Stimulated activated memory B cell treated with anti-CD40 and anti-IgM and Interleukin-4, amounts not matched to agents 10 μg/mL and 1 μg/mL and 100 μg/mL, for 72 hours (primary cell): ENCODE data around the gene SESN1.
"Not testable (repeated sequence)": the region's sequence is repeated elsewhere in the genome, so short reads cannot be mapped to it uniquely, and the experiment has no call there.

Experiments used
- ATAC-seq: fragments of 150-1000 bp; cut with Tn5 transposase; 2 replicates; pipeline ENCODE4 v1.10.0; 2021
- H3K27ac Mint-ChIP-seq: one replicate; pipeline ENCODE4 v1.8.0; 2022; ENCODE audit warnings: mild to moderate bottlenecking, mixed read lengths
- H3K27me3 Mint-ChIP-seq: one replicate; pipeline ENCODE4 v1.8.0; 2022; ENCODE audit warnings: mixed read lengths
- H3K36me3 Mint-ChIP-seq: one replicate; pipeline ENCODE4 v1.8.0; 2022; ENCODE audit warnings: mixed read lengths
- H3K4me1 Mint-ChIP-seq: one replicate; pipeline ENCODE4 v1.8.0; 2022; ENCODE audit warnings: mixed read lengths
- H3K4me3 Mint-ChIP-seq: one replicate; pipeline ENCODE4 v1.8.0; 2022; ENCODE audit warnings: mild to moderate bottlenecking, moderate library complexity, mixed read lengths
- H3K9me3 Mint-ChIP-seq: one replicate; pipeline ENCODE4 v1.8.0; 2022; ENCODE audit warnings: mixed read lengths

Gene SESN1

DNA sequence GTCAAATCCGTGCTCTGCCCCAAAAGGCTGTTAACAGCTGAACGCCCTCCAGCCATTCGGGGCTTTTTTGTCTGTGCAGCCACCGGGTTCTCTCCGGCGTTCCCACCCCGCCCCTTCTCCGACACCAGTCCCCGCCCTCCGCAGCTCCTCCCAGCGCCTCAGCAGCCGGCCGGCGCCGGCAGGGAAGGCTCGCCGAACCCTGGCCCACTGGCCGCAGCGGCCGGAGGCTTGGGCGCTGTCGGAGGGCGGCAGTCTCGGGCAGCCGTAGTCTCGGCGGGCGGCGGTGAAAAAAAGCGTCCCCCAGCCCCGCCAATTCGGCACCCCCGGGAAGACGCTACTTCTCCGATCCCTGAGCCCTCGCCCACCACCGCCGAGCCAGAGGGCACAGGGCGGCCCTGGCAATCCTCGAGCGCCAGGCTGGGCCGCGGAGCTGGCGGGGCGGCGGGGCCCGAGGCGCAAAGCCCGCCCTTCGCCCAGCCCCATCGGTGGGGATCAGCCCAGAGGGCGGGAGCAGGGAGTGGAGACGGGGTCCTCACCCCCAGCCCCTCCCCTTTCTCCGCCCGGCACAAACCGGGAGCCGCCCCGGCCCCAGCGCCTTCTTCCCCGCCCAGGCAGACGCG, at the start of gene SESN1:
SESN1 (minus strand) TSS at position 431 of the 620 bp plus-strand sequence. CDS start 773 bp downstream, outside the sequence.
- Mint-ChIP-seq H3K9me3 (no peaks in the 10 kb centered on the region), H3K4me1 (peaks cover 59% of the 10 kb centered on the region)

GRCh38 chr6:109143191-109143590, 48.5 kb upstream of the SESN1 start:
- Mint-ChIP-seq H3K27ac (peak overlapping the region; percentile 67), H3K4me3 (no peak overlapping the region), H3K36me3 (peaks cover 13% of the 10 kb centered on the region), H3K9me3 (peaks cover 3% of the 10 kb centered on the region), H3K27me3 (no peaks in the 10 kb centered on the region), H3K4me1 (no peaks in the 10 kb centered on the region)
- no peak for ATAC-seq

More for the DNA sequence above, at the start of gene SESN1:
- H3K27ac Mint-ChIP-seq: peak within 1 kb of the TSS; percentile 98
- peak; percentile 91 for ATAC-seq
- H3K36me3 Mint-ChIP-seq: peaks cover 6% of the 10 kb centered on the region
- peak within 1 kb of the TSS; percentile 98 for H3K4me3 Mint-ChIP-seq
- H3K27me3 Mint-ChIP-seq: no peaks in the 10 kb centered on the region

DNA sequence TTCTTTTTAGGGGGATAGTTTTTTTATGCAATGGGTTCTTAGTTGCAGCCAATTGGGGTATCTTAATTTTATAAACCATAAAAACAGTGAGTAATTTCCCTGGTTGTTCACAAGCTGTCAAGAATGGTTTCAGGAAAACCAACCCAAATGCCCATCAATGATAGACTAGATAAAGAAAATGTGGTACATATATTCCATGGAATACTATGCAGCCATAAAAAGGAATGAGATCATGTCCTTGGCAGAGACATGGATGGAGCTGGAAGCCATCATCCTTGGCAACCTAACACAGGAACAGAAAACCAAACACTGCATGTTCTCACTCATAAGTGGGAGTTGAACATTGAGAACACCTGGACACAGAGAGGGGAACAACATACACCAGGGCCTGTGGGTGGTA, 47.4 kb upstream of the SESN1 start:
- ATAC-seq, H3K27me3 Mint-ChIP-seq, H3K4me1 Mint-ChIP-seq, H3K9me3 Mint-ChIP-seq, H3K4me3 Mint-ChIP-seq, H3K27ac Mint-ChIP-seq: not testable (repeated sequence)
- peaks cover 13% of the 10 kb centered on the region for H3K36me3 Mint-ChIP-seq

DNA sequence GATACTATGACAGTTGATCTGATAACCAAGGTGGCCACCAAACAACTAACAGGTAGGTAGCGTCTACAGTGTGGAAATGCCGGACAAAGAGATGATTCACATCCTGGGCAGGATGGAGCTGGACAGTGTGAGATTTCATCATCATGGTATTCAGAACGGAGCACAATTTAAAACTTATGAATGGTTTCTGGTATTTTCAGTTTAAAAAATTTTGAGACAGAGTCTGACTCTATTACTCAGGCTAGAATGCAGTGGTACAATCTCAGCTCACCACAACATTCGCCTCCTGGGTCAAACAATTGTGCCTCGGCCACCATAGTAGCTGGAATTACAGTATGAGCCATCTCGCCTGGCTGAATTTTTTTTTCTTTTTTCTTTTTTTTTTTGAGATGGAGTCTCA, 44.5 kb upstream of the SESN1 start:
- no peak overlapping the region for H3K4me3 Mint-ChIP-seq
- no peaks in the 10 kb centered on the region for H3K4me1 Mint-ChIP-seq

DNA sequence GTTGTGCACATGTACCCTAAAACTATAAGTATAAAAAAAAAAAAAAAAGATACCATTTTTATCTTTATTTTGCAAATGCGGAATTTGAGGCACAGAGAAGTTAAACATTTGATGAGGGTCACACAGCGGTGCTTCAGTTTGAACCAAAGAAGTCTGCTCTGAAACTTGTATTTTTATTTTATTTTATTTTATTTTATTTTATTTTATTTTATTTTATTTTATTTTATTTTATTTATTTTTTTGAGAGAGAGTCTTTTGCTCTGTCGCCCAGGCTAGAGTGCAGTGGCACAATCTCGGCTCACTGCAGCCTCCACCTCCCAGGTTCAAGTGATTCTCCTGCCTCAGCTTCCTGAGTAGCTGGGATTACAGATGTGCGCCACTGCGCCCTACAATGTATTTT, 41.9 kb upstream of the SESN1 start:
- H3K27me3 Mint-ChIP-seq, ATAC-seq, H3K4me3 Mint-ChIP-seq, H3K4me1 Mint-ChIP-seq, H3K27ac Mint-ChIP-seq, H3K36me3 Mint-ChIP-seq, H3K9me3 Mint-ChIP-seq: not testable (repeated sequence)

More for the DNA sequence above, 44.5 kb upstream of the SESN1 start:
- Mint-ChIP-seq H3K27ac (no peak overlapping the region), H3K27me3 (no peaks in the 10 kb centered on the region), H3K36me3 (peaks cover 13% of the 10 kb centered on the region), H3K9me3 (peaks cover 3% of the 10 kb centered on the region)
- ATAC-seq: no peak

DNA sequence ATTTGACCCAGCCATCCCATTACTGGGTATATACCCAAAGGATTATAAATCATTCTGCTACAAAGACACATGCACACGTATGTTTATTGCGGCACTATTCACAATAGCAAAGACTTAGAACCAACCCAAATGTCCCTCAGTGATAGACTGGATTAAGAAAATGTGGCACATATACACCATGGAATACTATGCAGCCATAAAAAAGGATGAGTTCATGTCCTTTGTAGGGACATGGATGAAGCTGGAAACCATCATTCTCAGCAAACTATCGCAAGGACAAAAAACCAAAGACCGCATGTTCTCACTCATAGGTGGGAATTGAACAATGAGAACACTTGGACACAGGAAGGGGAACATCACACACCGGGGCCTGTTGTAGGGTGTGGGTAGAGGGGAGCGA, 41.4 kb upstream of the SESN1 start:
- H3K4me1 Mint-ChIP-seq, H3K9me3 Mint-ChIP-seq, H3K36me3 Mint-ChIP-seq, H3K27ac Mint-ChIP-seq, H3K27me3 Mint-ChIP-seq, H3K4me3 Mint-ChIP-seq, ATAC-seq: not testable (repeated sequence)

DNA sequence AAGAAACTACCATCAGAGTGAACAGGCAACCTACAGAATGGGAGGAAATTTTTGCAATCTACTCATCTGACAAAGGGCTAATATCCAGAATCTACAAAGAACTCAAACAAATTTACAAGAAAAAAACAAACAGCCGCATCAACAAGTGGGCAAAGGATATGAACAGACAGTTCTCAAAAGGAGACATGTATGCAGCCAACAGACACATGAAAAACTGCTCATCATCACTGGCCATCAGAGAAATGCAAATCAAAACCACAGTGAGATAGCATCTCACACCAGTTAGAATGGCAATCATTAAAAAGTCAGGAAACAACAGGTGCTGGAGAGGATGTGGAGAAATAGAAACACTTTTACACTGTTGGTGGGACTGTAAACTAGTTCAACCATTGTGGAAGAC, 41.0 kb upstream of the SESN1 start:
- not testable (repeated sequence) for H3K27me3 Mint-ChIP-seq, ATAC-seq, H3K4me1 Mint-ChIP-seq

DNA sequence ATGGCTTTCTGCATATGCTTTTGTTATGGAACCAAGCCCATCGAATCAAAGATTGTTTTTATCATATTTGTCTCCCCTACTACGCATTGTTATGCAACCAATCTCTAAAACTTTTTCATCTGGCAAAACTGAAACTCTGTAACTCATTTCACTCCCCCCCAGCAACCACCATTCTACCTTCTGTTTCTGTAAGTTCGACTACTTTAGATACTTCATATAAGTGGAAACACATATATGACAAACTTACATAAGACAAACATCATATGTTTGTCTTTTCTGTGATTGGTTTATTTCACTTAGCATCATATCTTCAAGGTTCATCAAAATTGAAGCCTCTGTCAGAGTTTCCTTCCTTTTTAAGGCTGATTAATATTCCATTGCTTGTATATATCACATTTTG, 35.4 kb upstream of the SESN1 start:
- no peaks in the 10 kb centered on the region for H3K27me3 Mint-ChIP-seq
- H3K27ac Mint-ChIP-seq: no peak overlapping the region
- H3K9me3 Mint-ChIP-seq: no peaks in the 10 kb centered on the region
- no peaks in the 10 kb centered on the region for H3K4me1 Mint-ChIP-seq
- no peak overlapping the region for H3K4me3 Mint-ChIP-seq
- no peak for ATAC-seq
- H3K36me3 Mint-ChIP-seq: peaks cover 30% of the 10 kb centered on the region

More for the DNA sequence above, 41.0 kb upstream of the SESN1 start:
- H3K27ac Mint-ChIP-seq, H3K4me3 Mint-ChIP-seq, H3K36me3 Mint-ChIP-seq, H3K9me3 Mint-ChIP-seq: not testable (repeated sequence)

DNA sequence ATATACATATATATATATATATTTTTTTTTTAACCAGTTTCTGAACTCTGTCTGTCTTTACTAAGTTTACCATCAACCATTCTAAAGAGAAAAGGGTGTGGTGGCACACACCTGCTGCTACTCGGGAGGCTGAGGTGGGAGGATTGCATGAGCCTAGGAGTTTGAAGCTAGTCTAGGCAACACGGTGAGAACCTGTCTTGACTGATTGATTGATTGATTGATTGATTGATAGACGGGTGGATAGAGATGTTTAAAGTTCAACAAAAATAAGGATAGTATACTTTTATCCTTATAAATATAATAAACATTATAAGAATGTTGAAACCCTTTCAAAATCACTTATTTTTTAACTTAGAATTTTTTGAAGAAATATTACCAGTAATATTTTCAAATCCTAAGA, 30.9 kb upstream of the SESN1 start:
- ATAC-seq: no peak
- Mint-ChIP-seq H3K27me3 (no peaks in the 10 kb centered on the region), H3K27ac (no peak overlapping the region), H3K36me3 (peaks cover 20% of the 10 kb centered on the region), H3K4me1 (peaks cover 9% of the 10 kb centered on the region), H3K9me3 (no peaks in the 10 kb centered on the region), H3K4me3 (no peak overlapping the region)

GRCh38 chr6:109124219-109124618, 29.6 kb upstream of the SESN1 start:
- Mint-ChIP-seq H3K27me3 (no peaks in the 10 kb centered on the region), H3K9me3 (no peaks in the 10 kb centered on the region)

DNA sequence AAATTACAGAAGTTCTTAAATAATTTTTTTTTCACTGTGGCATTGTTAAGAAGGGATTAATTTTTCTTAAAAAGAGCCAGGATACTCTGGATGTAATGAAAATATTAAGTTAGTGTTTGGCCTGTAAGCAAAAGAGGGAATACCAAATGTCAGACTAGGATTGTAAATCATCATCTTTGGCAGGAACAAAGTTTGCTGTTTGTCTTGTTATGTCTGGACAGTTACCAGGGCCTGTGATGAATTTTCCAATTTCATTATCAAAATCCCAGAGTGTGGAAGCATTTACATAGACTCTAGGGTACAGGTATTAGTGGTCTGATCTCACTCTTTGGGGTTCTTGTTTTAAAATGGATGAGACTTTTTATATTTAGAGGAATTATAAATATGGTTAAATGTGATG, 26.8 kb upstream of the SESN1 start:
- no peaks in the 10 kb centered on the region for H3K9me3 Mint-ChIP-seq
- ATAC-seq: no peak
- no peak overlapping the region for H3K27ac Mint-ChIP-seq
- H3K36me3 Mint-ChIP-seq: no peaks in the 10 kb centered on the region
- no peaks in the 10 kb centered on the region for H3K27me3 Mint-ChIP-seq
- peaks cover 36% of the 10 kb centered on the region for H3K4me1 Mint-ChIP-seq
- no peak overlapping the region for H3K4me3 Mint-ChIP-seq

More at GRCh38 chr6:109124219-109124618, 29.6 kb upstream of the SESN1 start:
- Mint-ChIP-seq H3K4me1 (peaks cover 18% of the 10 kb centered on the region), H3K36me3 (peaks cover 14% of the 10 kb centered on the region), H3K4me3 (no peak overlapping the region), H3K27ac (no peak overlapping the region)
- no peak for ATAC-seq

DNA sequence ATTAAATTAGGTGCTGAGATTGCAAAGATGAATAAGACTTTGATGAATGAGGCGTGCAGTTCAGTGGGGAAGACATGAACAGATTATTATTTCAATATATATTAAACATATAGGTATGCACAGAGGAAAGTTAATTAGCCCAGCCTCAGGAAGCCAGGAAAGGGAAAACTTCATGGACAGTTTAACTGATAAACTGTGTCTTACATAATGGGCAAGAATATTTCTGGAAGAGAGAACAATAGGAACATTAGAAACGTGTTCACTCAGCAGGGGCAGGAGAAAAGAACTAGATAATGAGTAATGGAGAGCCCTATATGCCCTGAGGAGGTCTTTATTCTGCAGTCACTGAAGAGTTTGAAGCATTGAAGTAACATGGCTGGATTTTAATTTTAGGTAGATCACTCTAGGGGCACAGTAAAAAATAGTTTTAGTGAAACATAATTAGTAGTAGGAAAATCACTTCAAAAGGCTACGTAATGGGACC, 24.3 kb upstream of the SESN1 start:
- Mint-ChIP-seq H3K9me3 (no peaks in the 10 kb centered on the region), H3K27ac (no peak overlapping the region), H3K4me1 (peaks cover 36% of the 10 kb centered on the region), H3K4me3 (no peak overlapping the region), H3K36me3 (no peaks in the 10 kb centered on the region), H3K27me3 (no peaks in the 10 kb centered on the region)
- no peak for ATAC-seq

- Mint-ChIP-seq H3K27me3 (no peaks in the 10 kb centered on the region), H3K27ac (no peak overlapping the region), H3K4me3 (no peak overlapping the region), H3K36me3 (no peaks in the 10 kb centered on the region), H3K9me3 (no peaks in the 10 kb centered on the region), H3K4me1 (peaks cover 36% of the 10 kb centered on the region)
- no peak for ATAC-seq
Observed at GRCh38 chr6:109118337-109118736, 23.7 kb upstream of the SESN1 start.

- H3K27ac Mint-ChIP-seq: no peak overlapping the region
- ATAC-seq: peak; percentile 97
- H3K36me3 Mint-ChIP-seq: no peaks in the 10 kb centered on the region
- no peaks in the 10 kb centered on the region for H3K27me3 Mint-ChIP-seq
- H3K4me3 Mint-ChIP-seq: no peak overlapping the region
- no peaks in the 10 kb centered on the region for H3K9me3 Mint-ChIP-seq
- H3K4me1 Mint-ChIP-seq: peaks cover 40% of the 10 kb centered on the region
Observed at GRCh38 chr6:109117346-109118035, 22.8 kb upstream of the SESN1 start.

DNA sequence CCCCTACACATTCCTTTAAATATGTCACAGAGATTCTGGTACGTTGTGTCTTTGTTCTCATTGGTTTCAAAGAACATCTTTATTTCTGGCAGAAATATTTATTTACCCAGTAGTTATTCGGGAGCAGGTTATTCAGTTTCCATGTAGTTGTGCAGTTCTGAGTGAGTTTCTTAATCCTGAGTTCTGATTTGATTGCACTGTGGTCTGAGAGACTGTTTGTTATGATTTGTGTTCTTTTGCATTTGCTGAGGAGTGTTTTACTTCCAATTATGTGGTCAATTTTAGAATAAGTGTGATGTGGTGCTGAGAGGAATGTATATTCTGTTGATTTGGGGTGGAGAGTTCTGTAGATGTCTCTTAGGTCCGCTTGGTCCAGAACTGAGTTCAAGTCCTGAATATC, 18.0 kb upstream of the SESN1 start:
- H3K27me3 Mint-ChIP-seq, H3K27ac Mint-ChIP-seq, ATAC-seq, H3K9me3 Mint-ChIP-seq, H3K4me3 Mint-ChIP-seq: not testable (repeated sequence)
- H3K36me3 Mint-ChIP-seq: peaks cover 16% of the 10 kb centered on the region
- peaks cover 25% of the 10 kb centered on the region for H3K4me1 Mint-ChIP-seq

DNA sequence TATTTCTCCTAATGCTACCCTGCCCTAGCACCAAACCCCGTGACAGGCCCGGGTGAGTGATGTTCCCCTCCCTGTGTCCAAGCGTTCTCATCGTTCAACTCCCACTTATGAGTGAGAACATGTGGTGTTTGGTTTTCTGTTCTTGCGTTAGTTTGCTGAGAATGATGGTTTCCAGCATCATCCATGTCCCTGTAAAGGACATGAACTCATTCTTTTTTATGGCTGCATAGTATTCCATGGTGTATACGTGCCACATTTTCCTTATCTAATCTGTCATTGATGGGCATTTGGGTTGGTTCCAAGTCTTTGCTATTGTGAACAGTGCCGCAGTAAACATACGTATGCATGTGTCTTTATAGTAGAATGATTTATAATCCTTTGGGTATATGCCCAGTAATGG, 15.0 kb upstream of the SESN1 start:
- not testable (repeated sequence) for H3K27me3 Mint-ChIP-seq, H3K27ac Mint-ChIP-seq, H3K9me3 Mint-ChIP-seq, H3K4me3 Mint-ChIP-seq, ATAC-seq
- Mint-ChIP-seq H3K4me1 (peaks cover 18% of the 10 kb centered on the region), H3K36me3 (peaks cover 16% of the 10 kb centered on the region)
